HepG2 (cell line): Measurements from ENCODE around the gene SCAI.

Experiments
- FOXK1 ChIP-seq: sonication (generic); formaldehyde crosslinking; IDR thresholded peaks from 2 replicates; pipeline ENCODE4 v1.4.0; 2020; ENCODE audit warnings: low read depth, missing genetic modification reagents, borderline replicate concordance
- POLR2A ChIP-seq, 2 experiments: IDR thresholded peaks; 2 replicates each; pipeline ENCODE4 v1.6.1; 2011; ENCODE audit warnings: low read depth in 2 of 2, low read length in 2 of 2, mild to moderate bottlenecking in 1 of 2, moderate library complexity in 1 of 2; ENCODE audit not compliant: insufficient read depth in 1 of 2
- TCF7L2 ChIP-seq: IDR thresholded peaks from 2 replicates; pipeline ENCODE4 v1.6.1; 2011; ENCODE audit warnings: mild to moderate bottlenecking, low read depth, low read length, moderate library complexity
- TF ChIP-seq, protein P1 (sequence below): sonication (generic); formaldehyde crosslinking; IDR thresholded peaks from 2 replicates; pipeline ENCODE4 v1.5.0; 2020; ENCODE audit warnings: mild to moderate bottlenecking, missing genetic modification reagents, moderate library complexity
- TF ChIP-seq, protein P2 (sequence below): sonication (generic); formaldehyde crosslinking; IDR thresholded peaks from 2 replicates; pipeline ENCODE4 v1.8.0; 2022; ENCODE audit warnings: missing genetic modification reagents, mild to moderate bottlenecking, moderate library complexity, borderline replicate concordance

DNA sequence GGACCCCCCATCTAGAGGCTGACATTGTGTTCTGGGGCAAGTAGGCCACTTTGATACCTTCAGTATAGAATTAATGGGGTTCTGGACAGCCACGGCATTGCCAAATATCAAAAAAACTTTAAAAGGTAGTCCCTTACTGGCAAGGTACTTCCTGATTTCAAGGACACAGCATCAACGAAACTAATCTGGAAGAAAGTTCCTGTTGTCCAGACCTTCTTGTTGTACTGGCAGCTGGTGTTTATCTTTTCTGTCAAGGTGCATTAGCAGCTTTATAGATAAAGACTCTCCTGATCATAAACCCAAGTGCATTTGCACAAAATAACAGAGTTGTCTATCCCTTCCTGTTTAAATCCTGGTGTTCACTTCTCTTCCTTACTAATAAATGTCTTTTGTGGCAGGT, 178.7 kb downstream of the SCAI start:
- no peak for TF ChIP-seq POLR2A (IDR thresholded peaks at IDR 0.05; ENCODE audit: insufficient read depth in 1 of 2, low read depth in 2 of 2, low read length in 2 of 2)
- TF ChIP-seq, protein P1, sequence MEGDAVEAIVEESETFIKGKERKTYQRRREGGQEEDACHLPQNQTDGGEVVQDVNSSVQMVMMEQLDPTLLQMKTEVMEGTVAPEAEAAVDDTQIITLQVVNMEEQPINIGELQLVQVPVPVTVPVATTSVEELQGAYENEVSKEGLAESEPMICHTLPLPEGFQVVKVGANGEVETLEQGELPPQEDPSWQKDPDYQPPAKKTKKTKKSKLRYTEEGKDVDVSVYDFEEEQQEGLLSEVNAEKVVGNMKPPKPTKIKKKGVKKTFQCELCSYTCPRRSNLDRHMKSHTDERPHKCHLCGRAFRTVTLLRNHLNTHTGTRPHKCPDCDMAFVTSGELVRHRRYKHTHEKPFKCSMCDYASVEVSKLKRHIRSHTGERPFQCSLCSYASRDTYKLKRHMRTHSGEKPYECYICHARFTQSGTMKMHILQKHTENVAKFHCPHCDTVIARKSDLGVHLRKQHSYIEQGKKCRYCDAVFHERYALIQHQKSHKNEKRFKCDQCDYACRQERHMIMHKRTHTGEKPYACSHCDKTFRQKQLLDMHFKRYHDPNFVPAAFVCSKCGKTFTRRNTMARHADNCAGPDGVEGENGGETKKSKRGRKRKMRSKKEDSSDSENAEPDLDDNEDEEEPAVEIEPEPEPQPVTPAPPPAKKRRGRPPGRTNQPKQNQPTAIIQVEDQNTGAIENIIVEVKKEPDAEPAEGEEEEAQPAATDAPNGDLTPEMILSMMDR = no peak
- TF ChIP-seq TCF7L2 = no peak
- TF ChIP-seq, protein P2, sequence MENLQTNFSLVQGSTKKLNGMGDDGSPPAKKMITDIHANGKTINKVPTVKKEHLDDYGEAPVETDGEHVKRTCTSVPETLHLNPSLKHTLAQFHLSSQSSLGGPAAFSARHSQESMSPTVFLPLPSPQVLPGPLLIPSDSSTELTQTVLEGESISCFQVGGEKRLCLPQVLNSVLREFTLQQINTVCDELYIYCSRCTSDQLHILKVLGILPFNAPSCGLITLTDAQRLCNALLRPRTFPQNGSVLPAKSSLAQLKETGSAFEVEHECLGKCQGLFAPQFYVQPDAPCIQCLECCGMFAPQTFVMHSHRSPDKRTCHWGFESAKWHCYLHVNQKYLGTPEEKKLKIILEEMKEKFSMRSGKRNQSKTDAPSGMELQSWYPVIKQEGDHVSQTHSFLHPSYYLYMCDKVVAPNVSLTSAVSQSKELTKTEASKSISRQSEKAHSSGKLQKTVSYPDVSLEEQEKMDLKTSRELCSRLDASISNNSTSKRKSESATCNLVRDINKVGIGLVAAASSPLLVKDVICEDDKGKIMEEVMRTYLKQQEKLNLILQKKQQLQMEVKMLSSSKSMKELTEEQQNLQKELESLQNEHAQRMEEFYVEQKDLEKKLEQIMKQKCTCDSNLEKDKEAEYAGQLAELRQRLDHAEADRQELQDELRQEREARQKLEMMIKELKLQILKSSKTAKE = no peak
- no peak for TF ChIP-seq FOXK1 (CRISPR knock-in tag)
